ENCODE measurements around the gene JARID2.

Gene JARID2

GRCh38 chr6:15264412-15264811, 18.5 kb downstream of the JARID2 start:
- no peak for DNase-seq (ENCODE audit: low spot score)

- DNase-seq (ENCODE audit: low spot score), result no peak
These were observed 19.3 kb downstream of the JARID2 start for GRCh38 chr6:15264902-15265761.

GRCh38 chr6:15265787-15266186, 19.9 kb downstream of the JARID2 start:
- no peak for DNase-seq (ENCODE audit: low spot score)

- no peak for DNase-seq (ENCODE audit: low spot score)
These were observed 20.6 kb downstream of the JARID2 start for GRCh38 chr6:15266423-15266996.

- no peak for DNase-seq (ENCODE audit: low spot score)
These were observed 21.4 kb downstream of the JARID2 start for GRCh38 chr6:15267221-15267620.

GRCh38 chr6:15268137-15268908, 22.5 kb downstream of the JARID2 start:
- no peak for DNase-seq (ENCODE audit: low spot score)

- DNase-seq (ENCODE audit: low spot score), result no peak
These were observed 23.1 kb downstream of the JARID2 start for GRCh38 chr6:15269011-15269410.

- no peak for DNase-seq (ENCODE audit: low spot score)
These were observed 23.8 kb downstream of the JARID2 start for GRCh38 chr6:15269619-15270018.

- no peak for DNase-seq (ENCODE audit: low spot score)
These were observed 24.5 kb downstream of the JARID2 start for GRCh38 chr6:15270402-15270801.

- no peak for DNase-seq (ENCODE audit: low spot score)
These were observed 26.7 kb downstream of the JARID2 start for GRCh38 chr6:15272562-15272961.

GRCh38 chr6:15274692-15275387, 29.0 kb downstream of the JARID2 start:
- DNase-seq (ENCODE audit: low spot score), result peak; percentile 10

- no peak for DNase-seq (ENCODE audit: low spot score)
These were observed 30.4 kb downstream of the JARID2 start for GRCh38 chr6:15276036-15276985.

GRCh38 chr6:15279047-15279661, 33.3 kb downstream of the JARID2 start:
- no peak for DNase-seq (ENCODE audit: low spot score)

GRCh38 chr6:15280028-15280427, 34.2 kb downstream of the JARID2 start:
- no peak for DNase-seq (ENCODE audit: low spot score)

GRCh38 chr6:15280961-15281360, 35.1 kb downstream of the JARID2 start:
- DNase-seq (ENCODE audit: low spot score), result no peak

- DNase-seq (ENCODE audit: low spot score), result no peak
These were observed 36.5 kb downstream of the JARID2 start for GRCh38 chr6:15282334-15282733.

- no peak for DNase-seq (ENCODE audit: low spot score)
These were observed 38.1 kb downstream of the JARID2 start for GRCh38 chr6:15283986-15284361.

GRCh38 chr6:15284743-15285142, 38.9 kb downstream of the JARID2 start:
- DNase-seq (ENCODE audit: low spot score), result peak; percentile 79

GRCh38 chr6:15285682-15286294, 39.9 kb downstream of the JARID2 start:
- DNase-seq (ENCODE audit: low spot score), result no peak

- DNase-seq (ENCODE audit: low spot score), result no peak
These were observed 42.0 kb downstream of the JARID2 start for GRCh38 chr6:15287670-15288375.
